Neural cell (in vitro differentiated cells): Measurements from ENCODE around the gene CASZ1. TPM values are rescaled to one million over a fixed set of nuclear protein-coding genes. Genes with fewer than 3 reads are reported as not detected.

Experiments used
- H2AFZ ChIP-seq: fragments of 200-600, 300-800 bp; sonication (generic), shearing (Covaris generic); 2 replicates; pipeline ENCODE4 v1.6.0; 2014; ENCODE audit warnings: low read depth, mild to moderate bottlenecking, antibody characterized with exemption, low read length, moderate library complexity
- H3F3A ChIP-seq: fragments of 200-600 bp; shearing (Covaris generic); 2 replicates; pipeline ENCODE4 v1.6.1; 2016; ENCODE audit warnings: mild to moderate bottlenecking, moderate library complexity, mixed read lengths, antibody characterized with exemption, low read length; ENCODE audit not compliant: insufficient read depth, poor library complexity, severe bottlenecking
- H3K27ac ChIP-seq: fragments of 200-600, 300-800 bp; sonication (generic), shearing (Covaris generic); 2 replicates; pipeline ENCODE4 v1.5.1; 2014; ENCODE audit warnings: mild to moderate bottlenecking, low read length, moderate library complexity
- H3K27me3 ChIP-seq: fragments of 300-800, 200-600 bp; sonication (generic), shearing (Covaris generic); 2 replicates; pipeline ENCODE4 v1.6.0; 2014; ENCODE audit warnings: mild to moderate bottlenecking, low read depth, low read length, moderate library complexity; ENCODE audit not compliant: insufficient read depth
- H3K36me3 ChIP-seq: fragments of 300-800, 200-600 bp; sonication (generic), shearing (Covaris generic); 2 replicates; pipeline ENCODE4 v1.5.1; 2014; ENCODE audit warnings: mild to moderate bottlenecking, antibody characterized with exemption, low read length, moderate library complexity; ENCODE audit not compliant: insufficient read depth
- H3K4me2 ChIP-seq: fragments of 300-800, 200-600 bp; sonication (generic), shearing (Covaris generic); 2 replicates; pipeline ENCODE4 v1.6.0; 2014; ENCODE audit warnings: mild to moderate bottlenecking, low read length
- H3K4me3 ChIP-seq: fragments of 300-800, 200-600 bp; sonication (generic), shearing (Covaris generic); 2 replicates; pipeline ENCODE4 v1.5.1; 2014; ENCODE audit warnings: mild to moderate bottlenecking, low read length, moderate library complexity
- H3K79me2 ChIP-seq: fragments of 200-600 bp; shearing (Covaris generic); replicated peaks from 2 replicates; pipeline ENCODE4 v1.6.0; 2014; ENCODE audit warnings: mild to moderate bottlenecking, low read length, moderate library complexity; ENCODE audit not compliant: insufficient read depth
- H3K9ac ChIP-seq: fragments of 300-800, 200-600 bp; sonication (generic), shearing (Covaris generic); 2 replicates; pipeline ENCODE4 v1.6.1; 2016; ENCODE audit warnings: mild to moderate bottlenecking, low read length, mixed read lengths
- H3K9me2 ChIP-seq: fragments of 200-600 bp; shearing (Covaris generic); 2 replicates; pipeline ENCODE4 v1.6.1; 2016; ENCODE audit warnings: mild to moderate bottlenecking, low read length, mixed read lengths; ENCODE audit not compliant: insufficient read depth
- H3K9me3 ChIP-seq: fragments of 200-600, 300-800 bp; sonication (generic), shearing (Covaris generic); 2 replicates; pipeline ENCODE4 v1.6.1; 2016; ENCODE audit warnings: mild to moderate bottlenecking, mixed run types, low read length, moderate library complexity, mixed read lengths
- H4K20me1 ChIP-seq: fragments of 200-600 bp; shearing (Covaris generic); 2 replicates; pipeline ENCODE4 v1.6.1; 2016; ENCODE audit warnings: mild to moderate bottlenecking, mixed run types; ENCODE audit not compliant: insufficient read depth
- CTCF ChIP-seq: fragments of 450-650 bp; IDR thresholded peaks from 2 replicates; pipeline ENCODE4 v1.5.1; 2014; ENCODE audit warnings: antibody characterized with exemption, mild to moderate bottlenecking, moderate library complexity; ENCODE audit not compliant: poor library complexity, severe bottlenecking
- EP300 ChIP-seq: fragments of 450-650 bp; conservative IDR thresholded peaks from 2 replicates; pipeline ENCODE4 v1.6.1; 2014; ENCODE audit warnings: antibody characterized with exemption, mild to moderate bottlenecking, moderate library complexity; ENCODE audit not compliant: poor library complexity, severe bottlenecking
- EZH2 ChIP-seq: fragments of 200-600, 300-800 bp; shearing (Covaris generic), sonication (generic); IDR thresholded peaks from 2 replicates; pipeline ENCODE4 v1.6.1; 2014; ENCODE audit warnings: antibody characterized with exemption, low read length, borderline replicate concordance, mild to moderate bottlenecking; ENCODE audit not compliant: insufficient read depth, poor library complexity, severe bottlenecking
- MXI1 ChIP-seq: fragments of 450-650 bp; conservative IDR thresholded peaks from 2 replicates; pipeline ENCODE4 v1.6.1; 2014; ENCODE audit warnings: antibody characterized with exemption, mild to moderate bottlenecking; ENCODE audit not compliant: poor library complexity, severe bottlenecking
- POLR2AphosphoS5 ChIP-seq: IDR thresholded peaks from 2 replicates; pipeline ENCODE4 v1.6.1; 2012
- RAD21 ChIP-seq: fragments of 450-650 bp; conservative IDR thresholded peaks from 2 replicates; pipeline ENCODE4 v1.6.1; 2014; ENCODE audit warnings: antibody characterized with exemption, mild to moderate bottlenecking, moderate library complexity
- REST ChIP-seq: IDR thresholded peaks from 2 replicates; pipeline ENCODE4 v1.6.1; 2012; ENCODE audit warnings: borderline replicate concordance
- SMC3 ChIP-seq: fragments of 450-650 bp; conservative IDR thresholded peaks from 2 replicates; pipeline ENCODE4 v1.6.1; 2014; ENCODE audit warnings: antibody characterized with exemption, mild to moderate bottlenecking, moderate library complexity; ENCODE audit not compliant: poor library complexity
- TAF1 ChIP-seq: IDR thresholded peaks from 2 replicates; pipeline ENCODE4 v1.6.1; 2012; ENCODE audit warnings: low read depth
- polyA plus RNA-seq: library from polyadenylated mRNA; depleted of rRNA; stranded (reverse); fragments of >200 nt; gene quantifications from 2 replicates; pipeline ENCODE4 v1.2.3, GENCODE V29; 2014

Gene CASZ1
- polyA plus RNA-seq, 1 donor from 2014 or later, result 0.27 TPM

- no peaks in the 10 kb centered on the region for H4K20me1 ChIP-seq
- H3F3A ChIP-seq, result no peaks in the 10 kb centered on the region
- H3K36me3 ChIP-seq, result no peaks in the 10 kb centered on the region
- no peak overlapping the region for H3K9ac ChIP-seq
- no peaks in the 10 kb centered on the region for H3K79me2 ChIP-seq
- no peak for TF ChIP-seq POLR2AphosphoS5
- no peak for TF ChIP-seq MXI1
- TF ChIP-seq EP300, result no peak
- no peak for TF ChIP-seq EZH2
- TF ChIP-seq REST, result no peak
- TF ChIP-seq SMC3, result no peak
- no peak for TF ChIP-seq TAF1
- no peak for TF ChIP-seq CTCF
- TF ChIP-seq RAD21, result no peak
- H3K9me3 ChIP-seq, result no peaks in the 10 kb centered on the region
- peaks cover 4% of the 10 kb centered on the region for H3K27me3 ChIP-seq
- H3K4me2 ChIP-seq, result no peak overlapping the region
- H3K27ac ChIP-seq, result no peak overlapping the region
- H2AFZ ChIP-seq, result no peak overlapping the region
- no peaks in the 10 kb centered on the region for H3K9me2 ChIP-seq
- no peak overlapping the region for H3K4me3 ChIP-seq
Observed at GRCh38 chr1:10834770-10835412, 38.4 kb upstream of the CASZ1 start.

GRCh38 chr1:10833630-10834557, 37.4 kb upstream of the CASZ1 start:
- no peak overlapping the region for H2AFZ ChIP-seq
- H3K4me2 ChIP-seq, result no peak overlapping the region
- peaks cover 4% of the 10 kb centered on the region for H3K27me3 ChIP-seq
- TF ChIP-seq EZH2, result no peak
- no peak for TF ChIP-seq POLR2AphosphoS5
- no peak for TF ChIP-seq TAF1
- TF ChIP-seq EP300, result no peak
- no peak for TF ChIP-seq RAD21
- TF ChIP-seq MXI1, result no peak
- TF ChIP-seq CTCF, result no peak
- no peak for TF ChIP-seq SMC3
- TF ChIP-seq REST, result no peak
- H4K20me1 ChIP-seq, result no peaks in the 10 kb centered on the region
- H3K27ac ChIP-seq, result no peak overlapping the region
- no peaks in the 10 kb centered on the region for H3K9me3 ChIP-seq
- no peak overlapping the region for H3K9ac ChIP-seq
- H3K9me2 ChIP-seq, result no peaks in the 10 kb centered on the region
- H3K4me3 ChIP-seq, result no peak overlapping the region
- no peaks in the 10 kb centered on the region for H3K79me2 ChIP-seq
- no peaks in the 10 kb centered on the region for H3F3A ChIP-seq
- no peaks in the 10 kb centered on the region for H3K36me3 ChIP-seq
